IMR-90 (cell line): ENCODE measurements around the gene RIMBP3C.

Experiments used
- BHLHE40 ChIP-seq: fragments of 150-350 bp; IDR thresholded peaks from 2 replicates; pipeline ENCODE4 v1.6.1; 2016; ENCODE audit warnings: mild to moderate bottlenecking, low read depth, low read length
- CTCF ChIP-seq: conservative IDR thresholded peaks from 2 replicates; pipeline ENCODE4 v1.5.1; 2012; ENCODE audit warnings: mild to moderate bottlenecking, low read depth, low read length, improper control_type of control experiment
- ELK1 ChIP-seq: fragments of 150-350 bp; IDR thresholded peaks from 2 replicates; pipeline ENCODE4 v1.6.1; 2016; ENCODE audit warnings: low read depth, mild to moderate bottlenecking, low read length, moderate library complexity, borderline replicate concordance
- POLR2A ChIP-seq: IDR thresholded peaks from 2 replicates; pipeline ENCODE4 v1.6.1; 2012; ENCODE audit warnings: mild to moderate bottlenecking, low read depth, low read length
- RAD21 ChIP-seq: IDR thresholded peaks from 2 replicates; pipeline ENCODE4 v1.6.1; 2012; ENCODE audit warnings: low read length, improper control_type of control experiment
- RFX5 ChIP-seq: IDR thresholded peaks from 2 replicates; pipeline ENCODE4 v1.8.0; 2012; ENCODE audit warnings: low read depth, mild to moderate bottlenecking, low read length, moderate library complexity
- SMC3 ChIP-seq: fragments of 150-350 bp; IDR thresholded peaks from 2 replicates; pipeline ENCODE4 v1.6.1; 2016; ENCODE audit warnings: low read depth, mild to moderate bottlenecking, antibody characterized with exemption, low read length, moderate library complexity
- USF2 ChIP-seq: fragments of 150-350 bp; IDR thresholded peaks from 2 replicates; pipeline ENCODE4 v1.6.1; 2017; ENCODE audit warnings: mild to moderate bottlenecking, antibody characterized with exemption, low read length, low read depth

- TF ChIP-seq USF2, result no peak
- TF ChIP-seq CTCF, result no peak
- TF ChIP-seq POLR2A, result no peak
- TF ChIP-seq RAD21, result no peak
- no peak for TF ChIP-seq BHLHE40
- TF ChIP-seq RFX5, result no peak
- TF ChIP-seq SMC3, result no peak
- no peak for TF ChIP-seq ELK1
These were observed 38.1 kb upstream of the RIMBP3C start for GRCh38 chr22:21589396-21589795.
